Stomach (tissue), 4 donors: Measurements from ENCODE around the gene SMPD3.

ENCODE experiments used
- CTCF ChIP-seq, 7 experiments: fragments of 450-650 bp in 4 of 7; fragments of 200-600 bp in 3 of 7; sonication (generic) in 3 of 7; IDR thresholded peaks; one replicate each; pipeline ENCODE4 v1.5.1; 2016 to 2019; ENCODE audit warnings: antibody characterized with exemption in 7 of 7, control low read depth in 2 of 7, mild to moderate bottlenecking in 1 of 7
- EP300 ChIP-seq: sonication (generic); formaldehyde crosslinking; IDR thresholded peaks from one replicate; pipeline ENCODE4 v1.6.1; 2017; ENCODE audit warnings: antibody characterized with exemption
- POLR2A ChIP-seq, 4 donors: fragments of 450-650 bp; IDR thresholded peaks; one replicate each; pipeline ENCODE4 v1.6.1; 2016; ENCODE audit warnings: antibody characterized with exemption in 4 of 4, control low read depth in 2 of 4, mild to moderate bottlenecking in 1 of 4, moderate library complexity in 1 of 4
- POLR2AphosphoS5 ChIP-seq, 3 donors: sonication (generic); formaldehyde crosslinking; IDR thresholded peaks; one replicate each; pipeline ENCODE4 v1.6.1; 2016; ENCODE audit warnings: antibody characterized with exemption in 3 of 3

GRCh38 chr16:68354816-68355215 lies 93.5 kb downstream of the SMPD3 start:
- no peak for TF ChIP-seq CTCF (IDR thresholded peaks at IDR 0.05)
- TF ChIP-seq POLR2A (IDR thresholded peaks at IDR 0.05) = no peak
- no peak for TF ChIP-seq EP300
- TF ChIP-seq POLR2AphosphoS5 (IDR thresholded peaks at IDR 0.05) = no peak
